H1 (cell line): ENCODE measurements around the gene DRC3. TPM values are rescaled to one million over a fixed set of nuclear protein-coding genes. Genes with fewer than 3 reads are reported as not detected.

Experiments used
- CTCF ChIA-PET: fragments of 300-600 bp; sonication (Branson Sonifier 250); formaldehyde crosslinking; loops from one replicate; lab custom pipeline; 2021; ENCODE audit not compliant: partially characterized antibody; lab: Charles Lee
- POLR2A ChIA-PET: fragments of 300-600 bp; sonication (Branson Sonifier 250); formaldehyde crosslinking; loops from one replicate; lab custom pipeline; 2021; ENCODE audit warnings: inconsistent platforms; ENCODE audit not compliant: partially characterized antibody; lab: Charles Lee
- DNase-seq, 2 experiments: peaks; one replicate each; pipeline versions ENCODE4 v3.0.0 to v3.0.0-alpha.2; 2010 to 2022; ENCODE audit warnings: low spot score in 2 of 2, low read depth in 1 of 2, mixed read lengths in 1 of 2
- FAIRE-seq: peaks from 2 replicates; lab custom pipeline; 2011; peaks lifted over from hg19 to GRCh38; lab: Jason Lieb, UNC
- H2AFZ ChIP-seq: 2 replicates; pipeline ENCODE4 v1.8.1; 2012; ENCODE audit warnings: low read length, inconsistent platforms
- H2AK5ac ChIP-seq: 2 replicates; pipeline ENCODE4 v1.6.1; 2013; ENCODE audit warnings: low read depth, low read length
- H2BK120ac ChIP-seq: replicated peaks from 2 replicates; pipeline ENCODE3; 2013; ENCODE audit warnings: low read depth, low read length, inconsistent platforms
- H2BK12ac ChIP-seq: 2 replicates; pipeline ENCODE4 v1.6.1; 2013; ENCODE audit warnings: low read depth, low read length
- H2BK15ac ChIP-seq: 2 replicates; pipeline ENCODE4 v1.6.1; 2013; ENCODE audit warnings: low read length
- H2BK20ac ChIP-seq: 2 replicates; pipeline ENCODE4 v1.6.1; 2013; ENCODE audit warnings: low read length
- H2BK5ac ChIP-seq: 2 replicates; pipeline ENCODE4 v1.6.1; 2013; ENCODE audit warnings: low read depth, low read length
- H3K14ac ChIP-seq: 2 replicates; pipeline ENCODE4 v1.6.1; 2013; ENCODE audit warnings: inconsistent platforms; ENCODE audit not compliant: insufficient read length
- H3K18ac ChIP-seq: 2 replicates; pipeline ENCODE4 v1.6.1; 2013; ENCODE audit warnings: low read length; ENCODE audit errors: extremely low read depth
- H3K23ac ChIP-seq: 2 replicates; pipeline ENCODE4 v1.6.1; 2013; ENCODE audit warnings: inconsistent platforms; ENCODE audit not compliant: insufficient read length
- H3K23me2 ChIP-seq: 2 replicates; pipeline ENCODE4 v1.6.1; 2013; ENCODE audit warnings: low read depth, low read length
- H3K27ac ChIP-seq: 2 replicates; pipeline ENCODE4 v1.6.1; 2011; ENCODE audit warnings: low read depth, low read length, inconsistent platforms
- H3K27me3 ChIP-seq, 4 experiments: replicated peaks in 1 of 4; 1 replicate in 1 of 4; 2 replicates in 3 of 4; pipeline versions ENCODE4 v1.6.1 to v1.8.1; 2011 to 2013; ENCODE audit warnings: low read length in 3 of 4, mild to moderate bottlenecking in 3 of 4, inconsistent platforms in 2 of 4, mixed read lengths in 2 of 4, moderate library complexity in 1 of 4; ENCODE audit not compliant: control insufficient read depth in 3 of 4, insufficient read depth in 3 of 4; ENCODE audit errors: extremely low read depth in 1 of 4
- H3K36me3 ChIP-seq, 4 experiments: 2 replicates each; pipeline versions ENCODE4 v1.6.1 to v1.8.1; 2011 to 2013; ENCODE audit warnings: mild to moderate bottlenecking in 4 of 4, low read length in 3 of 4, moderate library complexity in 2 of 4, control low read depth in 1 of 4, inconsistent platforms in 1 of 4; ENCODE audit not compliant: insufficient read depth in 4 of 4, control insufficient read depth in 2 of 4
- H3K4ac ChIP-seq: replicated peaks from 2 replicates; pipeline ENCODE3; 2013; ENCODE audit warnings: low read length, low read depth, mixed read lengths, inconsistent platforms; ENCODE audit not compliant: insufficient read length
- H3K4me1 ChIP-seq, 4 experiments: replicated peaks in 1 of 4; 1 replicate in 1 of 4; 2 replicates in 3 of 4; pipeline versions ENCODE4 v1.6.1 to v1.8.1; 2011 to 2013; ENCODE audit warnings: low read length in 3 of 4, inconsistent platforms in 2 of 4, mixed read lengths in 1 of 4; ENCODE audit not compliant: insufficient read depth in 4 of 4, control insufficient read depth in 3 of 4
- H3K4me2 ChIP-seq, 2 experiments: 2 replicates each; pipeline versions ENCODE4 v1.6.1 to v1.8.1; 2011 to 2013; ENCODE audit warnings: low read depth in 2 of 2, low read length in 2 of 2, control low read depth in 1 of 2, inconsistent platforms in 1 of 2, mild to moderate bottlenecking in 1 of 2; ENCODE audit not compliant: insufficient read depth in 1 of 2
- H3K4me3 ChIP-seq, 4 experiments: fragments of 200-600, 300-600 bp in 1 of 4; sonication (generic), shearing (Covaris generic), sonication (Bioruptor Twin) in 1 of 4; 2 replicates each; pipeline versions ENCODE4 v1.5.1 to v1.8.1; 2011 to 2016; ENCODE audit warnings: low read length in 4 of 4, low read depth in 3 of 4, control low read depth in 2 of 4, inconsistent platforms in 2 of 4, mild to moderate bottlenecking in 2 of 4, mixed read lengths in 1 of 4, moderate library complexity in 1 of 4; ENCODE audit not compliant: insufficient read depth in 2 of 4; ENCODE audit errors: extremely low read depth in 1 of 4
- H3K56ac ChIP-seq: replicated peaks from 2 replicates; pipeline ENCODE3; 2013; ENCODE audit warnings: low read depth, mild to moderate bottlenecking, mixed read lengths, low read length, inconsistent platforms; ENCODE audit not compliant: insufficient read length
- H3K79me1 ChIP-seq: 2 replicates; pipeline ENCODE4 v1.6.1; 2013; ENCODE audit warnings: low read depth, low read length, control low read depth
- H3K79me2 ChIP-seq, 2 experiments: 2 replicates each; pipeline versions ENCODE4 v1.6.1 to v1.8.1; 2012 to 2013; ENCODE audit warnings: low read length in 2 of 2, mild to moderate bottlenecking in 2 of 2, inconsistent platforms in 1 of 2; ENCODE audit not compliant: insufficient read depth in 2 of 2, control insufficient read depth in 1 of 2
- H3K9ac ChIP-seq, 4 experiments: replicated peaks in 1 of 4; 1 replicate in 1 of 4; 2 replicates in 3 of 4; pipeline versions ENCODE4 v1.6.1 to v1.8.1; 2011 to 2013; ENCODE audit warnings: low read depth in 3 of 4, low read length in 3 of 4, control low read depth in 2 of 4, mild to moderate bottlenecking in 2 of 4, moderate library complexity in 2 of 4, inconsistent platforms in 1 of 4; ENCODE audit errors: extremely low read depth in 1 of 4
- H3K9me3 ChIP-seq, 2 experiments: 2 replicates each; pipeline versions ENCODE4 v1.6.1 to v1.8.1; 2012 to 2013; ENCODE audit warnings: mild to moderate bottlenecking in 2 of 2, moderate library complexity in 2 of 2, control low read depth in 1 of 2, inconsistent platforms in 1 of 2, low read depth in 1 of 2, low read length in 1 of 2, mixed read lengths in 1 of 2; ENCODE audit not compliant: insufficient read depth in 2 of 2
- H4K20me1 ChIP-seq, 2 experiments: replicated peaks in 1 of 2; 2 replicates each; pipeline versions ENCODE3 to v1.8.1; 2011 to 2013; ENCODE audit warnings: inconsistent platforms in 2 of 2, low read length in 2 of 2, mild to moderate bottlenecking in 1 of 2; ENCODE audit not compliant: insufficient read depth in 2 of 2, control insufficient read depth in 1 of 2
- H4K5ac ChIP-seq: 2 replicates; pipeline ENCODE4 v1.6.1; 2013; ENCODE audit warnings: low read length, low read depth, mixed read lengths, inconsistent platforms; ENCODE audit not compliant: insufficient read length
- H4K8ac ChIP-seq: 2 replicates; pipeline ENCODE4 v1.8.0; 2013; ENCODE audit warnings: mild to moderate bottlenecking, moderate library complexity, low read length, inconsistent platforms; ENCODE audit not compliant: insufficient read depth; ENCODE audit errors: extremely low read depth
- H4K91ac ChIP-seq: replicated peaks from 2 replicates; pipeline ENCODE3; 2013; ENCODE audit warnings: low read length, mixed read lengths, inconsistent platforms; ENCODE audit not compliant: insufficient read length
- ASH2L ChIP-seq: fragments of 200-600, 300-600 bp; sonication (generic); IDR thresholded peaks from one replicate; pipeline ENCODE4 v1.7.1; 2017; ENCODE audit warnings: low read length
- CTBP2 ChIP-seq: IDR thresholded peaks from 2 replicates; pipeline ENCODE4 v1.7.0; 2011; ENCODE audit warnings: borderline replicate concordance, mild to moderate bottlenecking, moderate library complexity, mixed read lengths, low read length; ENCODE audit not compliant: insufficient read depth, insufficient read length
- FOSL1 ChIP-seq: IDR thresholded peaks from 2 replicates; pipeline ENCODE4 v1.6.1; 2011; ENCODE audit warnings: mild to moderate bottlenecking, low read depth, low read length, moderate library complexity; ENCODE audit not compliant: insufficient read depth
- POLR2AphosphoS5 ChIP-seq: IDR thresholded peaks from 2 replicates; pipeline ENCODE4 v1.6.1; 2011; ENCODE audit warnings: low read depth, low read length
- RAD21 ChIP-seq, 2 experiments: IDR thresholded peaks in 1 of 2; conservative IDR thresholded peaks in 1 of 2; 2 replicates each; pipeline ENCODE4 v1.6.1; 2011; ENCODE audit warnings: low read depth in 2 of 2, low read length in 2 of 2, improper control_type of control experiment in 1 of 2, inconsistent platforms in 1 of 2, mild to moderate bottlenecking in 1 of 2, moderate library complexity in 1 of 2
- SRF ChIP-seq: IDR thresholded peaks from 2 replicates; pipeline ENCODE4 v1.6.1; 2011; ENCODE audit warnings: mild to moderate bottlenecking, low read depth, low read length, moderate library complexity
- TAF7 ChIP-seq: optimal IDR thresholded peaks from 2 replicates; pipeline ENCODE3; 2011; ENCODE audit warnings: low read depth, mild to moderate bottlenecking, inconsistent platforms, low read length, moderate library complexity, borderline replicate concordance
- WGBS, 2 experiments: shearing (Covaris generic) in 1 of 2; methylation state at CpG; one replicate each; pipeline versions ENCODE4 v1.1.6 to v1.1.7; 2013 to 2015; ENCODE audit warnings: low lambda C conversion rate in 2 of 2, mixed read lengths in 2 of 2, inconsistent platforms in 1 of 2, low coverage in 1 of 2, missing lambda C conversion rate in 1 of 2; ENCODE audit not compliant: insufficient replicate concordance in 2 of 2, insufficient coverage in 1 of 2, insufficient read length in 1 of 2; ENCODE audit errors: extremely low coverage in 1 of 2, missing lambda C conversion rate in 1 of 2; 5-methylcytosine and 5-hydroxymethylcytosine counted together
- polyA plus RNA-seq, 7 experiments: library from polyadenylated mRNA; depleted of rRNA in 3 of 7; stranded (reverse) in 5 of 7; unstranded in 2 of 7; fragments of >200 nt in 5 of 7; fragments of 200-250 nt in 2 of 7; gene quantifications; 1 replicate in 5 of 7; 2 replicates in 1 of 7; 4 replicates in 1 of 7; pipeline versions ENCODE4 v1.2.1 to v1.2.3, GENCODE V29; 2011 to 2013; ENCODE audit warnings: missing spikeins in 2 of 7, mixed read lengths in 2 of 7
- total RNA-seq: library from RNA; stranded (reverse); fragmentation: NEBNext Ultra II Directional; extraction: Animal tissue kit (Norgen Biotek cat#: 25700); gene quantifications from 2 replicates; pipeline ENCODE4 v1.2.1, GENCODE V29; 2021
- TF ChIP-seq, protein P1 (sequence below): IDR thresholded peaks from 2 replicates; pipeline ENCODE4 v1.6.1; 2012; ENCODE audit warnings: low read length, inconsistent platforms

The DRC3 gene
- total and polyA plus RNA-seq, 2 of the 8 experiments (the other 6 are each of a cell fraction or from before 2014, with no cell fraction given) = 0.59 TPM; not detected in 1

DNA sequence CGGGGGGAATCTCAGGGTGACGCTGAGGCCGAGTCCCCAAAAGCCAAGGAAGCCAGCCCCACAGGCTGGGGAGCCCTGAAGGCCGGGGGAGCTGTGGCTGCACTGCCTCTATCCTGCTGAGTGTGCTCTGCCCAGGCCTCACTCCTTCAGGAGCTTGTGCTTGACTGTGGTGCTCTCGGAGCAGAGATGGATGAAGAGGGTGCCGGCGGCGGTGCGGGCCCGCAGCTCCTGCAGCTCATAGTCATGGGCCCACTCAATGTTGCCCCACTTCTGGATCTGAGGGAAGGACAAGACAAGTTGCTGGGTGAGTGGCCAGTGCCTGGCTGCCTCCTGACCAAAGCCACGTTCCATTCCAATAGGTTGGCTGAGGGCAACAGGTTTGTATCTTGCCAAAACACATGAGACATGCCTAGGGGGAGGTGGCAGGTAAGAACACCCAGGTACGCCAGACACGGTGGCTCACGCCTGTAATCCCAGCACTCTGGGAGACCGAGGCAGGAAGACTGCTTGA, 45.8 kb downstream of the DRC3 start:
- no peak overlapping the region for H2BK5ac ChIP-seq
- H3K9me3 ChIP-seq = no peaks in the 10 kb centered on the region
- H3K79me2 ChIP-seq = no peaks in the 10 kb centered on the region
- no peak for DNase-seq
- H3K23me2 ChIP-seq = no peaks in the 10 kb centered on the region
- H3K4me3 ChIP-seq = no peak overlapping the region
- no peak overlapping the region for H3K56ac ChIP-seq
- WGBS, 2 experiments = 88% methylated on average over 14 of the region's 15 CpGs; no CpG with 5 or more reads in 1 of the 2 experiments
- no peak overlapping the region for H3K4ac ChIP-seq
- no peak overlapping the region for H4K8ac ChIP-seq
- no peak overlapping the region for H3K4me2 ChIP-seq
- no peak overlapping the region for H4K91ac ChIP-seq
- H3K27me3 ChIP-seq = no peaks in the 10 kb centered on the region
- H4K5ac ChIP-seq = no peak overlapping the region
- H2BK12ac ChIP-seq = no peak overlapping the region
- H2BK15ac ChIP-seq = no peak overlapping the region
- H2BK20ac ChIP-seq = no peak overlapping the region
- H3K9ac ChIP-seq = no peak overlapping the region
- TF ChIP-seq POLR2AphosphoS5 (no peak), SRF (no peak), FOSL1 (no peak), ASH2L (no peak), TAF7 (no peak), RAD21 (IDR thresholded peaks at IDR 0.05 in 1 of 2, conservative IDR thresholded peaks at IDR 0.05 in 1 of 2; ENCODE audit: low read depth in 2 of 2, low read length in 2 of 2) (no peak), CTBP2 (no peak)
- TF ChIP-seq, protein P1, sequence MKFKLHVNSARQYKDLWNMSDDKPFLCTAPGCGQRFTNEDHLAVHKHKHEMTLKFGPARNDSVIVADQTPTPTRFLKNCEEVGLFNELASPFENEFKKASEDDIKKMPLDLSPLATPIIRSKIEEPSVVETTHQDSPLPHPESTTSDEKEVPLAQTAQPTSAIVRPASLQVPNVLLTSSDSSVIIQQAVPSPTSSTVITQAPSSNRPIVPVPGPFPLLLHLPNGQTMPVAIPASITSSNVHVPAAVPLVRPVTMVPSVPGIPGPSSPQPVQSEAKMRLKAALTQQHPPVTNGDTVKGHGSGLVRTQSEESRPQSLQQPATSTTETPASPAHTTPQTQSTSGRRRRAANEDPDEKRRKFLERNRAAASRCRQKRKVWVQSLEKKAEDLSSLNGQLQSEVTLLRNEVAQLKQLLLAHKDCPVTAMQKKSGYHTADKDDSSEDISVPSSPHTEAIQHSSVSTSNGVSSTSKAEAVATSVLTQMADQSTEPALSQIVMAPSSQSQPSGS = no peak
- TF ChIP-seq, all 59 proteins: peak for 0
- no peak overlapping the region for H2BK120ac ChIP-seq
- no peak overlapping the region for H2AFZ ChIP-seq
- ChIA-PET CTCF (interaction anchor here (0.6 to 3.9 kb wide), 6 partner anchors 10 to 271 kb away, joined by 3 to 13 read pairs (median 4); no protein-coding TSS in a partner anchor), POLR2A (interaction anchor here (0.6 to 3.6 kb wide), 2 partner anchors 11 to 885 kb away, joined by 3 to 16 read pairs; no protein-coding TSS in a partner anchor)
- no peak for FAIRE-seq
- no peak overlapping the region for H3K14ac ChIP-seq
- H4K20me1 ChIP-seq = peaks cover 0 to 2% of the 10 kb centered on the region in 2 experiments
- no peak overlapping the region for H3K18ac ChIP-seq
- no peaks in the 10 kb centered on the region for H3K36me3 ChIP-seq
- 0 out of 2 replicates have a peak, but pooled peaks cover 2% of the 10 kb centered on the region for H3K79me1 ChIP-seq
- H3K4me1 ChIP-seq = no peaks in the 10 kb centered on the region
- no peak overlapping the region for H3K27ac ChIP-seq
- no peak overlapping the region for H3K23ac ChIP-seq
- no peak overlapping the region for H2AK5ac ChIP-seq
